CD4-positive, alpha-beta T cell treated with Interleukin-15 for 1 hour (primary cell): Measurements from ENCODE around the gene PRDM11.
"Not testable (repeated sequence)": the region's sequence is repeated elsewhere in the genome, so short reads cannot be mapped to it uniquely, and the experiment has no call there.

Experiments used
- DNase-seq: peaks from one replicate; pipeline ENCODE4 v3.0.0-alpha.2; 2020

PRDM11 gene

DNA sequence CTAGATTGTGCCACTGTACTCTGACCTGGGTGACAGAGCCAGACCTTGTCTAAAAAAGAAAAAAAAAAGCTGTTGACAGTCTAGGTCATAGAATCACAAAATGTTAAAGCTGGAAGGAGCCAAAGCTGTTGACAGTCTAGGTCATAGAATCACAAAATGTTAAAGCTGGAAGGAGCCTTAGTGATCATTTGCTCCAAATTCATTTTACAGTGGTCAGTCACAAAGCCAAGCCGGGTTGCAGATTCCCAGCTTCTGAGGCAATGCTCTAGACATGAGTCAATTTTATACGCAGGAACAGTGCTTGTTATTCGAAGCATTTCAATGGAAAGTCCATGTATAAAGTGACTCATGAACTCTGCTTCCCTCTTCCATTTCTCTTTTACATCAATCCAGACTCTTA, 92.3 kb downstream of the PRDM11 start:
- no peak for DNase-seq

DNA sequence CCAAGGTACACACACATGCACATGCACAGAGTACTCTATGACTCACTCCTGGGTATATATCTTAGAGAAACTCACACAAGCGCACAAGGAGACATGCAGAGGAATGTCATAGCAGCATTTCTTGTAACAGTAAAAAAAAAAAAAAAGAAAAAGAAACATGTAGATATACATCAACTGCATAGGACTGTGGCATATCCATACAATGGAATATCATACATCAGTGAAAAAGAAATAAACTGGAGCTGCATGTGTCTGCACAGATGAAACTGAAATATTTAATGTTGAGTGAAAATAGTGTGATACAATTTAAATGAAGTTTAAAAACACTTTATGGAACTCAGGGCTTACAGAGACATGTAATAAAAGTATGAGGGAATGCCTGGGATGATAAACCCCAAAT, 93.3 kb downstream of the PRDM11 start:
- no peak for DNase-seq

DNA sequence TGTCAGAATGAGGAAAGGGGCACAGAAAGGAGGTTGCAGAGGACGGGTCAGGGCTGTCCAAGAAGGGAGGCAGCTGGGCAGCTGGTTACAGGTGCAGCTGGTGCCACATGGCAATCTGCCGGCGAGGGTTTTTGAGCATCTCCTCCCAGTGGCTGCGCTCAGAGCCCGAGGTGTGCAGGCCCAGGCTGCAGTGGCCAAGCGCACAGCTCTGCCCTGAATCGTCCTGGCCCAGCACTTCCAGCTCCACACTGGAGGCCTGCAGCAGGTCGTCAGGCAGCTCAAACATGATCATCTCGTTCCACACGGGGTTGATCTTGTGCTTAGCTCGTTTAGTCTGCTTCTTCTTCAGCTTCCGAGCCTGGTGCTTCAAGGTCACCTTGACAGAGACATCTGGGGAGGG, 97.5 kb downstream of the PRDM11 start:
- no peak for DNase-seq

DNA sequence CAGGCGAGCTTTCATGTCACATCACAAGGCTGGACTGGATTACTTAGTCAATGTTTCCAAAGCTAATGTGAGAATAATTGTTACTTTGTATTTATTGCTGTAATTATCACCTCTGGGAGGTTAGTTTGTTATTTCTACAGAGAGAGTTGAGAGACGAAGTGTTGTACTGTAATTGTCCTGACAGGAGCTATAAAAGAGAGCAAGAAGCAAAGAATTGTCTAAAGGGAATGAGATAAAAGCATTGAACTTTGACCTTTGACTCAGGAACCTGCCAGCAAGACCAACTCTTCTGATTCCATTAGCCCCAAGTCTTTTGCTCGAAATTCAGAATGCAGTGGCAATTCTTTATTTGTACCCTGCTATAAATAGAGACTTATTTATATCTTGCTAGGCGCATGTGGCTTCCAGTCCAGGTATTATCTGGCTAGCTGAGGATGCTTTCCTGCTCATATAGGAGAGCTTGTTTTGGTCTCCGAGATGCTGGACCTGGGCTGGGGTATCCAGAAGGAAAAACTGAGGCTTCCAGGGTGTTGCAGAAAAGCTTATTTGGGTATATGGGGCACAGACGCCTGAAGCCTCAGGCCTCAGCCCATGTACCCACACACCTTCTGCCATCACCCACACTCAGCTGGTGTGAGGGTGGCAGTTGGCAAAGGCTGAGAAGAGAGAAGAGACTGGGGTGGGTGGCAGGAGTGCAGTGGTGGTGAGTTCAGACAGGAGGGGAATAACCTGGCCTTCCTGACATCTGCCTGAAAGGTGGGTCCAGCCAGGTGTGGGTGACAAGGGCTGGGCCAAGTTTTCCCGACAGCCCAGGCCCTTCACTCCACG, 99.0 kb downstream of the PRDM11 start:
- no peak for DNase-seq

DNA sequence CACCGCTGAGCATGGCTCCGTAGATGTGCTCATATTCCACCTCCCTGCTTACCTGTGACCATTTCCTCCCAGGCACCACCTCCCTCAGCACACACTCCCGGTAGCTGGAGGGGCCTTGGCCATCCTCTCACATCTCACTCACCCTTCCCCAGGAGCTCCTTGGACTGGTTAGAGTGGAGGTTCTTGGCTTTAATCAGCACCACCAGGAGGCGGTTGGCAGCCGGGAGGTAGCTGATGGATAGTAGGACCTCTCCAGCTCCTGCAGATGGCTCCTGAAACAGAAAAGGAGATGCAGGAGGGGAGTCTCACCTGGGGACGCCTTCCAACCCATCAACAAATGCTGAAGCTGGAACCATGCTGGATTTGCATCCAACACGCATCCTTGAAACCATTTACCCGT, 99.8 kb downstream of the PRDM11 start:
- no peak for DNase-seq

DNA sequence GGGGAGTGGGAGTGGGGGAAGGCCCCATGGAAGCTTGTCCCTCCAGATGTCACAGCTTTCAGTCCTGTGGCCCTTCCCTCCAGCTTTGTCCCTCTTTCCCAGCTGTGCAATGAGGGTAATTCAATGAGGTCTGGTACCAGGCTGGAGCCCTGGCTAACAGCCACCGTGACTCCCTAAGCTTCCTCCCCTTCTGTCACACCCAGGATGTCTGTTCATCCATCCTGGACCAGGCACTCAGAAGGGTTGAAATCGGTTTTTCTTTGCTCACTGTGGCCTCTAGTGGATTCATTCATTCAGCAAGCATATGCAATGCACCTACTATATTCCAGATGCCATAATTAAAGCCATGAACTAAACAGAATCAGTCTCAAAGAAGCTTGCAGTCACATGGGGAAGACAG, 101.0 kb downstream of the PRDM11 start:
- no peak for DNase-seq

DNA sequence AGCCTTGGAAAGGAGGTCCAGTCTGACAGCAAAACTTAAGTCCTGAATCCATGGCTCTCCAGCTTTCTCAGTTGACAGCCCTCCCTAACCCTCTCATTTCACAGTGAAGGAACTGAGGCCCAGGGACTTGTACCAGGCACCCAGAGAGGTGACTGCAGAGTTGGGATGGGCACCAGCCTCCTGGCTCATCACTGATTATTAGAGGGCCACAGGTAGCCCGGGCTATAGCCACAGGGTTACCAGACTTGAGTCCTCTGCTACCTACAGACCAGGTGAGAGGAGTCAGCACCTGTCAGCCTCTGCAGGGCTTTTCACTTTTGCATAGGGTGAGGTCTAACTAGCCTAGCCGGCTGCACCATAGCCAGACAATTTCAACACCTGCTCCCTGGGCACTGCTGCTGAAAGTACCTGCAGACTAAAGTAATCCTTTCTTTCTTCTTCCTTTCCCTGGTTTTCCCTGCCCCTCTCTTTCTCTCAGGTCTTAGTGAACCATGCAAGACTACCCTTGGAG, 102.1 kb downstream of the PRDM11 start:
- DNase-seq, result no peak

DNA sequence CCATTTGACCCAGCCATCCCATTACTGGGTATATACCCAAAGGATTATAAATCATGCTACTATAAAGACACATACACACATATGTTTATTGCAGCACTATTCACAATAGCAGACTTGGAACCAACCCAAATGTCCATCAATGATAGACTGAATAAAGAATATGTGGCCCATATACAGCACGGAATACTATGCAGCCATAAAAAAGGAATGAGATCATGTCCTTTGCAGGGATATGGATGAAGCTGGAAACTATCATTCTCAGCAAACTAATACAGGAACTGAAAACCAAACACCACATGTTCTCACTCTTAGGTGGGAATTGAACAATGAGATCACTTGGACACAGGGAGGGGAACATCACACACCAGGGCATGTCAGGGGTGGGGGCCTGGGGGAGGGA, 102.9 kb downstream of the PRDM11 start:
- DNase-seq, result not testable (repeated sequence)

DNA sequence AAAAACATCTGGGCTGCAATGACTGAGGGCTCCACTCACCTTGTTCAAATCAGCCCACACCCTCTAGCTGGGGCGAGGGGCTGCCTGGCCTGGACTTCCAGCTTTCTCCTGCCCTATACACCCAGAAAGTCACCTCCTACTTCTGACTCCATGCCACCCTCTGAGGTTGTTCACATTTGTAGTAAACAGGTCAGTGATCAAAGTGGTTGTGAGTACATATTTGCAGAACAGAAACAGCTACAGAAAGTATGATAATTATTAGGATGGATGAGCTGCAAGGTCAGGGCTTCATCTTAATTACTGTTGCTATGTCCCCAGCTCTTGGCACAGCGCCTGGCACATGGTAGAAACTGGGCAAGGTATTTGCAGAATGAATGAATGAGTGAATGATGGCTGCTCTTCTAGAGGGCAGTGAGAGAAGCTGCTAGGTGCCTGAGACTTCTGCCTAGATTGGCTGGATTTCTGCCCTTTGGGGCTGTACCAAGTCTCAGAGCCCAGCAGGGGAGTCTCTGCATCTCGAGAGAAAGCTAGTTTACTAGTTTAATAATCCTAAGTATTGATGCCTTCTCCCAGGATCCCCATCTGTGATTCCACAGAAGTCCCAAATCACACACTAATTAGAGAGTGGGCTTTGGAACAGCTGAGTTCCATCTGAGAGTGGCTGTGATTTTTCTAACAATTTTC, 103.7 kb downstream of the PRDM11 start:
- DNase-seq, result no peak

DNA sequence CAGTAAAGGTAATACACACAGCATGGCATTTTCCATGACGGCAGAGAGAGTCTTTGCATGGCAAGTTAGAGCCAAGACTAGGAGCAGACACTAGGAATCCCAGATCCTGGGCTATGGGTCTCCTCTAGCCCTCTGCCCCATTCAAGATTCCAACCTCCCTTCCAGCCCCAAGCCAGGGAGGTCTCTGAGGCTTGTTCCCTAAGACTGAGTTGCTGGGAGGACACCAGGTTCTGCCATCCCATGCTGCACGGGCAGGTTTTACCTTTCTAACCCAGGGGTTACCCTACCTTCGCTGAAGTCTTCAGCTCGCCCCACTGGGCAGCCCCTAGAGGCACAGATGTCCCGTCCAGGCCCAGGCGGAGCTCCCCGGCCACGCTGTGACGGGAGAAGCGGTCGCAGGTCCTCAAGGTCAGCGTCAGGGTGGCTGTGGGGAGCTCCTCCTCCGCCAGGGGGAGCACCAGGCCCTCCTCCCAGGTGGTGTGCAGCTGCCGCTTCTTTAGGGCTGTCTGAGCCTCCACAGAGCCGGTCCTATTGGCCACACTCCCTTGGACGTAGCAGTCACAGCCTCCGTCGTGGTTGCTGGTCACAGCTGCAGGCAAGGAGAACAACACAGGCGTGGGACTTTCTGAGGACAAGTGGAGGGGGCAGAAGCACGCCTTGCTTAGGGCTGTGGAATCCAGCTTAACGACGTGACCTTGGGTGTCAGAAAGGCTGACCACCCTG, 105.9 kb downstream of the PRDM11 start:
- no peak for DNase-seq

DNA sequence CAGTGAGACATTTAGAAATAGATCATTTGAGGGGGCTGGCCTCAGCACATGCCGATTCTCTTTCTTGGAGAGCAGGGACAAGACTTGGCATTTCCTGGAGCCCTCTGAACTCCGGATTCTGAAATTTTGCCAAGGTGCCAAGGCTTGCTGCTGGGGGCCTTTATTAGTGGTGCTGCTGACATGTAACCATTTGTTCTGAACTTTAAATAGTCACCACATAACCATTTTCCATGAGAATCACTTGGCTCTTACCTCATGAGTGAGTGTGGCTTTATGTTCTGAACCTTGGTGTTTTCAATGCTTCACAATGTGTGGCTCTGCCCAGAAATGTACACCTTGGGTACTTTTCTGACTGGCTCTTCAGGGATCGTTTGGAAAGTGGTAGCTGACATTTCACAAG, 106.4 kb downstream of the PRDM11 start:
- DNase-seq, result no peak

DNA sequence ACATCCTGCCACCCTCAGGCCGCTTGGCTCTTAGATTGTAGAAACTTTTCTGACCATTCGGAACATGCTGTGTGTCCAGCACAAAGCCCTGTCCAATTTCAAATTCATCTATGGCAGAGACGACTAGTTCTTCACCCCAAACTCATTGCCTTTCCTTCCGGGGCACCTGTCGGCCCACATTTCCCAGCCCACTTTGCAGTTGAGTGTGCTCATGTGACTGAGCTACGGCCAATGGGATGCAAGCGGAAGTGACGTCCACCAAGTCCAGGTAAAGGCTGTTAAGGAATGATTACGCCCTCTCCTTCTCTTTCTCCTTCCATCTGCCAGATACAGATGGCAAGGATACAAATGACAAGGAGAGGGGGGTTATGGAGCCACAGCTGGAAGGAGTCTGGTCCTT, 107.2 kb downstream of the PRDM11 start:
- no peak for DNase-seq

DNA sequence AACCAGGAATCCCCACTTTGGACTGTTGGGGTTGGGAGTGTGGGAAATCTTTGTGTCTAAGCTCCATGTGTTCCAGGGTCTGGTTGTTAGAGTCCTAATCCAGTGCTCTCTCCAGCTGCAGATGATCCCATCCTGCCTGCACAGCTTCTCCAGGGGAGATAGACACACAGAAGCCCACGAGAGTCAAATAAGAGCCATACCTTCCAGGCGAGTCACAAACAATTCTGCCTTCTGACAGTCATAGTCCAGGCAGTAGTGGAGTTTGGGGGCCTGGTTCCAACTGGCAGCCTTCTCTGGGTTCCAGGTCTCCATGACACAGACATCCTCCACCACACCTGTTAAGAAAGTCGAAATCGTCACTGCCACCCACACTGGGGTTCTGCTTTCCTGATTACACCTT, 107.6 kb downstream of the PRDM11 start:
- DNase-seq, result no peak

DNA sequence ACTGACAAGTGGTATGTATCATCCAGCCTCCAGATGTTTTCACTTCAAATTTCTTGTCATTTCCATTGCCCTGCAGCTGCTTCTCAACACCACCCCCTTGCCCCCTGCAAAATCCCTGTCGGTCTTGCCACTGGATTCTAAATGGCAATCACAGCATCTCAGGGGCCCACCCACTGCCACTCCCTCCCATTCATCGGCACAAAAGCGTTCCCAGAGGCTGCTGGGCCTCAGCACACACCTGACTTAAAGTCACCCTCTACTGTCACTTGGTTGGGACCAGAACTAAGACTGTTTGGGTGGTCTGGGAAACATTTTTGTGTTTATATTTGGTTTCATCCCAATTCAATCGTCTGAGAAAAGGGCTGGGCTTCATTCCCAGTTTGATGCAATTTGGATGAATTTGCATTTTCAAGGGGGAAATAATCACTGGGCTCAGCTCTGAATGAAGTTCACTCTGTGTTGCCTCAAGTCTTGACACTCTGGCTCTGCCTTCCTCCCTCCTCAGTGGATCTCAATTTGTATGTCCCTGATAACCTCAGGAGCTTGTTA, 112.6 kb downstream of the PRDM11 start:
- DNase-seq, result no peak

DNA sequence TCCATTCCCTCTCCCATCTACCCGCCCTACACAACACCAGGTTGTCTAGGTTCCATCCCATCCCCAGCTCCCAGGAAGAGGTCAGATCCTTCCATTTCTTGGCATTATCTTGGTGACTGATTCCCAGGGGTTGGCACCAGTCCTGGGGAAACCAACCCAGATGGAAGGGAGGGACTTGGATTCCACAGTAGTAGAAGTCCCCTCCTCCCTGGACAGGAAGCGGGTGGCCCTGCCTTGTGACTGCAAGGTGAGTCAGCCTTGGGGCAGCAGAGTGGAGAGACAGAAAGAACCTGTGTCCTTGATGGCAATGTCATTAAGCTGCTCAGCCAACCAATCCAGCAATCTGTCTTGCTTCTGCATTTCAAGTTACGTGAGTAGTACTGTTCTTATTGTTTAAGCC, 113.2 kb downstream of the PRDM11 start:
- DNase-seq, result no peak

DNA sequence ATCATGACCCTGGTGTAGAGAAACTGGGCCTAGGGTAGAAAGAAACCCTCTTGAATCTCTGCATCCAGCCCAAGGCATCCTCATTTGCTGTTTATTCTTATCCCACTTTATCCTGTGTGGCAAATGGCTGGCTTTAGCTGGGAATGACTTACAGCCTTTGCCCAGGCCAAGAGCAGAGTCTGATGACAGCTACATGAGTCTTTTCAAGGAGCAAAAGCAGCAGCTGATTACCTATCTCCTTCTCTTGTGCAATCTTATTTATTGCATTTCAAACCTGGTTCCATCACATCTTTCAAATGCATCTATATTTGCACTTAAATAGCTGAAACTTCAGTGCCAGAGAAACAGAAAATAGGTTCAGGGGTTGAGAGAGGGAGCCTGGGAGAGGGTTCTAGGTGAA, 113.6 kb downstream of the PRDM11 start:
- DNase-seq, result no peak

DNA sequence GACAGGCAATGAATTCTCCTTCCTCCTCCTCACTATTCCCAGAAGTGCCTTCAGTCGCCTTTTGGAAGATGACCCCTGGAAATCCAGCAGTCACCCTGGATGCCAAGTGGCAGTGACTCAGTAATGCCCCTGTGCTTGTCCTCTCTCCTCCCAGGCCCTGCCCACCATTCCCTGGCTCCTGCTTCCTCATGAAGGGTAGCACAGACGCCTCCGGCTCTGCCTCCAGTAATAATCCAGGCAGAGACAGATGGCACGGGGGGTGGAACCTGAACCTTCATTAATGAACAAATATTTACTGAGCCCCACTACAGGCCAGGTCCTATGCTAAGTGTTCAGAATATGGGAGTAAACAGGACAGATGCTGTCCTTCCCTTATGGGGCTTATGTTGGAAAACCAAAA, 116.5 kb downstream of the PRDM11 start:
- DNase-seq, result no peak

DNA sequence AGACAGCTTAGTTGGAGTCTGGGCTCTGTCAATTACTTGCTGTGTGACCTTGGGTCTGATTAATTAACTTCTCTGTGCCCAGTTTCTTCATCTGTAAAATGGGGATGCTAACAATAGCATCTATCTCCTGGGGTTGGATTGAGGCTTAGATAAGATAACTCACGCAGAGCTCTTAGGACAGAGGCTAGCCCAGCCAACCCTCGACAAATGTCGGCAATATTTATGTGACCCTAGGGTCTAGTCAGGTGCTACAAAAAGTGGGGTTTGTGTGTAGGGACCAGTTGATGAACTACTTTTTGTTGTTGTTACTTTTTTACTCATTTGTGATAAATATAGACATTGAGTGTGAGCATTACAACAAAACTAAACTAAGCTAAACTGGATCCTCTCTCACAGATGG, 117.3 kb downstream of the PRDM11 start:
- no peak for DNase-seq

DNA sequence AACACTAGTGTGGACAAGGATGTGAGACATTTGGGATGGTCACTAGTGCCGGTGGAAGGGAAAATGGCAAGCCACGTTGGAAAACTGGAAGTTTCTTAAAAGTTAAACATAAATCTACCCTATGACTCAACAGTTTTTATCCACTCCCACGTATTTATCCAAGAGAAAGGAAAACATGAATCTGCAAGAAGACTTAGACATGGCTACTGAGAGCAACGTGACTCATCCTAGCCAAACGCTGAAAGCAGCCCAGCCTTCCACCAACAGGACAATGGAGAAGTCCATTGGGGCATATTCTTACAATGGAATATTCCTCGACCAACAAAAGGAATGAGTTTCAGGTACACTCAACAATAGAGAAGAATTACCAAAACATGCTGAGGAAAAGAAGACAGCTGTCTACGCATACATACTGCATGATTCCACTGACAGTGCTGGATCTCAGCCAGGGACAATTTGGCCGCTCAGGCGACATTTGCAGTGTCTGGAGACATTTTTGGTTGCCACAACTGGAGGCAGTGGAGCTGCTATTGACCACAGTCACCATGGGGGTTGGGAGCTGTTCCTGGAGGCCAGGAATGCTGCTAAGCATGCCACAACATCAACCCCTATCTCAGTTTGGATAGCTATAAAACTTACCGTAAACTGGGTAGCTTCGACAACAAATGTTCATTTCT, 118.5 kb downstream of the PRDM11 start:
- no peak for DNase-seq

DNA sequence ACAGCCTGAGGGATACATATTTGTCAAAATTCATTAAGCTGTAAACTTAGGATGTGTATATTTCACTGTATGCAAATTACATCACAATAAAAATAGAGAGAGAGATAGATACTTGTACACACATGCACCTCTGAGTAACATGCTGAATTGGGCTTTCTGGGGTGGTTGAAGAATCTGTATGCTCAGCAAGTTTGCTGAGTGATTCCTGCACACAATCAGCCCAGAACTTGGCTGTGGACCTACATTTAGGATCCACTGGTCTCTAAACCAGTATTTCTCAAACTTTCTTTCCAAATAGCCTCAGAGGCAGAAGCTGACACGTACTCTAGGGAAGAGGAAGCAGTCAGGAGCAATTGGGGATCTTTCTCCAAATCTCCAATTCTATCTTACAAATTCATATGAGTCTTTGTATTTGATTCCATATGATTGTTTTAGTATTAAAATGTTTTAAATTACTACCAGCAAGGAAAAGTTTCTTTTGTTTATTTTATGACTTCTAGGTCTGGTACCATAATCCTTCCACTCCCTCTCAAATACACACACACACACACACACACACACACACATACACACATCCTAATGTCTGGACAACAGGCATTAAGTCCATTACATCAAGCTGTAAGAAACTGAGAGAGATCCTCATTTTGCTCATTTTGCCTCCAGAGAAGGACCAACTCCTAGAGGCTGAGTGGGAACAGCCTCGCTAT, 119.7 kb downstream of the PRDM11 start:
- DNase-seq, result no peak

DNA sequence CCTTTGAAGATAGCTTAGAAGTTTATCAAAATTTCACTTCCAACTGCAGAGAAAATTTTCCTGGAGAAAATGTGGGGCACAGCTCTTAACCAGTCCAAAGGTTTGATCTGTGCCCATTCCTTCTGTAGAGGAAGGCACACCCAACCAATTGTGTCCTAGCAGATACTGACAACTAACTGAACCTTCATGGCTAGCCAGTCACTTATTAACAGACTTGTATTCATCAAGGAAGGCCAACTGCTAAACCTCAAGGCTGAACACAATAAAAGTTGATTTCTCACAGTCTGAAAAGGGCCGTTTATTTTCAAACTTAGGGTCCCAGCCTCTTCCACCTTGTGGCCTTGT, 120.2 kb downstream of the PRDM11 start:
- no peak for DNase-seq

DNA sequence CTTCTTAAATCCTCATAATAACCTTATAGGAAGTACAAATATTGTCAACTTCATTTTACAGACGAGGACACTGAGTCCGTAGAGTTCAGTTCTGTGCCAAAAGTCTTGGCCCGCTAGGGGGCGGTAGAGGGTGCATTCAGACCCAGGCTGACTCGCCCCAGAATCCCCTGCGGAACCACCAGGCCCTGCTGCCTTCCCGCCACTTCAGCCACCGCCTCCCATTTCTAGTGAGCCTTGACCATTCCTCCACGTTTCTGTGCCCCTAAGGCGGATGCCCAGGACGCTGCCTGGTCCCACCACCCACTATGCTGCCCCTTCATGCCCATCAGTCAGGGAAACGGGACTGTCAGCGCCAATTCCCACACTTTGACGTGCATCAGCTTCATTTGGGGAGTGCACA, 120.6 kb downstream of the PRDM11 start:
- no peak for DNase-seq
